CD14-positive monocyte (primary cell): ENCODE measurements around the gene NBPF3. TPM values are rescaled to one million over a fixed set of nuclear protein-coding genes. Genes with fewer than 3 reads are reported as not detected.

ENCODE experiments used
- DNase-seq, 3 donors: peaks; one replicate each; pipeline ENCODE4 v3.0.0-alpha.2; 2011 to 2022
- H2AFZ ChIP-seq: 2 replicates; pipeline ENCODE4 v1.6.0; 2012; ENCODE audit warnings: mild to moderate bottlenecking, low read depth, low read length, inconsistent platforms; ENCODE audit not compliant: insufficient read depth, poor library complexity, severe bottlenecking
- H3K27ac ChIP-seq, 2 donors: 1 replicate in 1 of 2; 2 replicates in 1 of 2; pipeline ENCODE4 v1.5.1; 2012 to 2013; ENCODE audit warnings: low read length in 2 of 2, control low read depth in 1 of 2, inconsistent platforms in 1 of 2, low read depth in 1 of 2, mild to moderate bottlenecking in 1 of 2
- H3K27me3 ChIP-seq, 2 donors: one replicate each; pipeline versions ENCODE4 v1.6.0 to v1.6.1; 2011 to 2013; ENCODE audit warnings: low read length in 2 of 2; ENCODE audit not compliant: control insufficient read depth in 2 of 2, insufficient read depth in 2 of 2
- H3K36me3 ChIP-seq, 2 donors: replicated peaks in 1 of 2; 1 replicate in 1 of 2; 2 replicates in 1 of 2; pipeline versions ENCODE4 v1.5.1 to v1.6.1; 2012 to 2013; ENCODE audit warnings: low read length in 2 of 2, control low read depth in 1 of 2, inconsistent platforms in 1 of 2, mild to moderate bottlenecking in 1 of 2; ENCODE audit not compliant: insufficient read depth in 2 of 2, control insufficient read depth in 1 of 2
- H3K4me1 ChIP-seq, 2 donors: 1 replicate in 1 of 2; 2 replicates in 1 of 2; pipeline versions ENCODE4 v1.5.1 to v1.6.1; 2012 to 2013; ENCODE audit warnings: low read length in 2 of 2, control low read depth in 1 of 2, inconsistent platforms in 1 of 2, mild to moderate bottlenecking in 1 of 2, moderate library complexity in 1 of 2; ENCODE audit not compliant: insufficient read depth in 2 of 2, control insufficient read depth in 1 of 2
- H3K4me2 ChIP-seq: replicated peaks from 2 replicates; pipeline ENCODE3; 2012; ENCODE audit warnings: low read length, moderate library complexity, mild to moderate bottlenecking; ENCODE audit not compliant: poor library complexity, severe bottlenecking; ENCODE audit errors: extremely low read depth
- H3K4me3 ChIP-seq, 3 experiments: fragments of 200-600 bp in 1 of 3; sonication (generic) in 1 of 3; replicated peaks in 1 of 3; 1 replicate in 2 of 3; 2 replicates in 1 of 3; pipeline ENCODE4 v1.5.1; 2011 to 2013; ENCODE audit warnings: low read length in 3 of 3, mild to moderate bottlenecking in 3 of 3, control low read depth in 2 of 3, low read depth in 2 of 3, inconsistent platforms in 1 of 3, moderate library complexity in 1 of 3
- H3K79me2 ChIP-seq: 2 replicates; pipeline ENCODE4 v1.6.0; 2012; ENCODE audit warnings: mild to moderate bottlenecking, control low read depth, inconsistent platforms, low read length, moderate library complexity; ENCODE audit not compliant: insufficient read depth
- H3K9ac ChIP-seq: 2 replicates; pipeline ENCODE4 v1.6.0; 2017; ENCODE audit warnings: low read length, mild to moderate bottlenecking; ENCODE audit not compliant: insufficient read depth, poor library complexity, severe bottlenecking
- H3K9me3 ChIP-seq, 2 donors: replicated peaks in 1 of 2; 1 replicate in 1 of 2; 2 replicates in 1 of 2; pipeline versions ENCODE4 v1.5.1 to v1.6.1; 2012 to 2013; ENCODE audit warnings: low read length in 2 of 2, control low read depth in 1 of 2; ENCODE audit not compliant: control insufficient read depth in 1 of 2, insufficient read depth in 1 of 2
- H4K20me1 ChIP-seq: 2 replicates; pipeline ENCODE4 v1.6.0; 2012; ENCODE audit warnings: mild to moderate bottlenecking, low read length, control low read depth, moderate library complexity; ENCODE audit not compliant: insufficient read depth
- H3K27ac Mint-ChIP-seq, 7 donors: one replicate each; pipeline ENCODE4 v1.8.0; 2020; ENCODE audit warnings: mild to moderate bottlenecking in 7 of 7, mixed read lengths in 7 of 7, moderate library complexity in 6 of 7, inconsistent platforms in 2 of 7
- H3K27me3 Mint-ChIP-seq, 3 donors: one replicate each; pipeline ENCODE4 v1.8.0; 2021 to 2022; ENCODE audit warnings: low read depth in 3 of 3, mild to moderate bottlenecking in 3 of 3, mixed read lengths in 3 of 3, moderate library complexity in 3 of 3, inconsistent platforms in 1 of 3
- H3K36me3 Mint-ChIP-seq, 2 donors: one replicate each; pipeline ENCODE4 v1.8.0; 2020; ENCODE audit warnings: mixed read lengths in 2 of 2, inconsistent platforms in 1 of 2, mild to moderate bottlenecking in 1 of 2
- H3K4me1 Mint-ChIP-seq: one replicate; pipeline ENCODE4 v1.8.0; 2020; ENCODE audit warnings: mild to moderate bottlenecking, mixed read lengths
- H3K4me3 Mint-ChIP-seq, 2 donors: one replicate each; pipeline ENCODE4 v1.8.0; 2020; ENCODE audit warnings: mild to moderate bottlenecking in 2 of 2, mixed read lengths in 2 of 2, moderate library complexity in 1 of 2
- H3K9me3 Mint-ChIP-seq, 7 donors: one replicate each; pipeline ENCODE4 v1.8.0; 2020 to 2022; ENCODE audit warnings: mixed read lengths in 7 of 7, mild to moderate bottlenecking in 6 of 7, moderate library complexity in 6 of 7, inconsistent platforms in 2 of 7
- CTCF ChIP-seq: fragments of 200-600 bp; IDR thresholded peaks from one replicate; pipeline ENCODE4 v1.8.0; 2022; ENCODE audit warnings: antibody characterized with exemption, mild to moderate bottlenecking
- WGBS: methylation state at CpG from one replicate; pipeline ENCODE4 v1.1.5; 2013; ENCODE audit warnings: missing lambda C conversion rate; ENCODE audit not compliant: insufficient coverage; 5-methylcytosine and 5-hydroxymethylcytosine counted together
- intact Hi-C, 2 donors: fragments of 100-400 bp; cut with micrococcal nuclease; formaldehyde crosslinking; loops; one replicate each; pipeline versions ENCODE4 v1.15.0 to v1.15.1; 2023
- polyA plus RNA-seq, 3 donors: library from polyadenylated mRNA; depleted of rRNA in 1 of 3; unstranded in 2 of 3; stranded (reverse) in 1 of 3; fragments of 300-500 nt in 2 of 3; fragments of >200 nt in 1 of 3; fragmentation: Illumina TruSeq in 2 of 3; gene quantifications; 1 replicate in 2 of 3; 2 replicates in 1 of 3; pipeline ENCODE4 v1.2.3, GENCODE V29; 2012 to 2021

Gene NBPF3
- polyA plus RNA-seq, 3 donors: 1.2 to 1.5 TPM; not detected in 1

DNA sequence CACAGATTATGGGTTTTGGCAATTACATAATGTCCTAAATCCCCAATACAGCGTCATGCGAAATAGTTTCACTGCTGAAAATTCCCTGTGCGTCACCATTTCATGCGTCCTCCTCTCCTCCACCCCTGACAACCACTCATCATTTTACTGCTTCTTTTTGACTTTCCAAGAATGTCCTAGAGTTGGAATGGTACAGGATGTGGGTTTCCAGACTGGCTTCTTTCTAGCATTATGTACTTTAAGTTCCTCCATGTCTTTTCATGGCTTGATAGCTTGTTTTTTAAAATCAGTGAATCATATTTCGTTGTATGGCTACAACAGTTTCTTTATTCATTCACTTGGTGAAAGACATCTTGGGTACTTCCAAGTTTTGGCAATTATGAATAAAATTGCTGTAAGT lies 7.4 kb downstream of the NBPF3 start:
- Mint-ChIP-seq H3K4me3 (no peak overlapping the region), H3K4me1 (peaks cover 4% of the 10 kb centered on the region), H3K36me3 (peaks cover 0 to 12% of the 10 kb centered on the region in 2 donors), H3K27me3 (peaks cover 3 to 8% (median 5%) of the 10 kb centered on the region in 3 donors), H3K27ac (no peak overlapping the region), H3K9me3 (peaks cover 0 to 2% (median 0%) of the 10 kb centered on the region in 7 donors)
- Histone ChIP-seq H3K79me2 (no peaks in the 10 kb centered on the region), H3K27ac (no peak overlapping the region), H3K4me1 (no peaks in the 10 kb centered on the region), H3K36me3 (peaks cover 0 to 5% of the 10 kb centered on the region in 2 donors), H3K4me2 (no peak overlapping the region), H3K27me3 (no peaks in the 10 kb centered on the region), H3K9ac (no peak overlapping the region), H3K4me3 (no peak overlapping the region), H3K9me3 (no peaks in the 10 kb centered on the region), H2AFZ (no peak overlapping the region), H4K20me1 (no peaks in the 10 kb centered on the region)
- DNase-seq: no peak
- intact Hi-C loops: no loop called here
- WGBS: no CpG with 5 or more reads among the region's 5 CpGs
- TF ChIP-seq CTCF: no peak

DNA sequence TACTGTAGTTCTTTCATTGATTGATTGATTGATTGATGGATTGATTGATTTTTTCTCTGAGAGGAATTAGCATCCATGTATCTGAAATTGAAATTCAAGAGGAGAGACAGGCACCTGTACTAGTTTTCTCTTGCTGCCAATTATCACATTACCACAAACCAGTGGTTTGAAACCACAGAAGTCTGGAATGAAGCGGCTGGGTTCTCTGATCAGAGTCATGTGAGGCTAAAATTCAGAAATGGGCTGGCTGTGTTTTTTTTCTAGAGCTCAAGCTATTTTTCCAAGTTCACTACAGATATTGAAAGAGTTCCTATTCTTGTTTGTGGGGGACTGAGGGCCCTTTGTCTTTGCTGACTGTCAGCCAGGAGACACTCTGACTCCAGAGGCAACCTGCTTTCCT lies 10.0 kb downstream of the NBPF3 start:
- intact Hi-C loops: no loop called here
- Histone ChIP-seq H3K4me3 (no peak overlapping the region), H2AFZ (no peak overlapping the region), H3K9ac (no peak overlapping the region), H3K4me2 (no peak overlapping the region), H3K4me1 (peaks cover 14 to 20% of the 10 kb centered on the region in 2 donors), H3K27me3 (no peaks in the 10 kb centered on the region), H3K9me3 (no peaks in the 10 kb centered on the region), H3K79me2 (no peaks in the 10 kb centered on the region), H3K36me3 (peaks cover 0 to 5% of the 10 kb centered on the region in 2 donors), H3K27ac (no peak overlapping the region), H4K20me1 (no peaks in the 10 kb centered on the region)
- no peak for TF ChIP-seq CTCF
- Mint-ChIP-seq H3K27ac (no peak overlapping the region), H3K9me3 (peaks cover 0 to 3% (median 0%) of the 10 kb centered on the region in 7 donors), H3K4me1 (peaks cover 23% of the 10 kb centered on the region), H3K27me3 (peaks cover 0 to 6% (median 0%) of the 10 kb centered on the region in 3 donors), H3K4me3 (no peak overlapping the region), H3K36me3 (peaks cover 0 to 17% of the 10 kb centered on the region in 2 donors)
- WGBS: no CpG with 5 or more reads among the region's 1 CpG
- no peak for DNase-seq
